Stimulated activated naive CD8-positive, alpha-beta T cell treated with anti-CD3 and anti-CD28 coated beads, Interleukin-15, amount 100 ng/mL, for 72 hours (primary cell): ENCODE results near the gene NEDD4L.

ENCODE experiments used
- ATAC-seq: fragments of 150-1000 bp; cut with Tn5 transposase; 2 replicates; pipeline ENCODE4 v1.10.0; 2021; ENCODE audit warnings: mild to moderate bottlenecking, moderate library complexity
- DNase-seq, 2 donors: peaks; one replicate each; pipeline ENCODE4 v3.0.0; 2021 to 2022
- H3K27ac Mint-ChIP-seq, 2 donors: one replicate each; pipeline ENCODE4 v1.8.0; 2022; ENCODE audit warnings: mild to moderate bottlenecking in 2 of 2, mixed read lengths in 2 of 2, moderate library complexity in 2 of 2
- H3K27me3 Mint-ChIP-seq: one replicate; pipeline ENCODE4 v1.8.0; 2022; ENCODE audit warnings: mixed read lengths
- H3K4me1 Mint-ChIP-seq: one replicate; pipeline ENCODE4 v1.8.0; 2022; ENCODE audit warnings: mild to moderate bottlenecking, mixed read lengths
- H3K4me3 Mint-ChIP-seq, 2 donors: one replicate each; pipeline ENCODE4 v1.8.0; 2022; ENCODE audit warnings: mild to moderate bottlenecking in 2 of 2, mixed read lengths in 2 of 2, moderate library complexity in 1 of 2
- H3K9me3 Mint-ChIP-seq, 2 donors: one replicate each; pipeline ENCODE4 v1.8.0; 2022; ENCODE audit warnings: mixed read lengths in 2 of 2

NEDD4L gene

GRCh38 chr18:58135183-58135641 is 91.2 kb downstream of the NEDD4L start:
- DNase-seq, result peak; percentile 26 to 53

GRCh38 chr18:58135701-58136331 is 91.8 kb downstream of the NEDD4L start:
- Mint-ChIP-seq H3K27me3 (no peaks in the 10 kb centered on the region), H3K4me3 (peak overlapping the region; percentile 27 to 53), H3K9me3 (no peaks in the 10 kb centered on the region), H3K4me1 (peaks cover 22% of the 10 kb centered on the region), H3K27ac (no peak overlapping the region)
- DNase-seq (peak; percentile 60 to 67), ATAC-seq (peak; percentile 85)

More at GRCh38 chr18:58135183-58135641, 91.2 kb downstream of the NEDD4L start:
- Mint-ChIP-seq H3K4me1 (peaks cover 22% of the 10 kb centered on the region), H3K27ac (no peak overlapping the region), H3K27me3 (no peaks in the 10 kb centered on the region), H3K9me3 (no peaks in the 10 kb centered on the region), H3K4me3 (peak overlapping the region; percentile 27 to 53)
- peak; percentile 95 for ATAC-seq

- peak overlapping the region in 1 of 2 donors; percentile 4 for H3K27ac Mint-ChIP-seq
- no peak for ATAC-seq
Observed at GRCh38 chr18:58136879-58137278, 92.9 kb downstream of the NEDD4L start.

GRCh38 chr18:58139459-58140386 is 95.7 kb downstream of the NEDD4L start:
- DNase-seq (no peak), ATAC-seq (no peak)
- H3K9me3 Mint-ChIP-seq, result no peaks in the 10 kb centered on the region
- H3K27me3 Mint-ChIP-seq, result no peaks in the 10 kb centered on the region
- no peak overlapping the region for H3K4me3 Mint-ChIP-seq
- peaks cover 21% of the 10 kb centered on the region for H3K4me1 Mint-ChIP-seq
- no peak overlapping the region for H3K27ac Mint-ChIP-seq

More at GRCh38 chr18:58136879-58137278, 92.9 kb downstream of the NEDD4L start:
- no peaks in the 10 kb centered on the region for H3K27me3 Mint-ChIP-seq
- H3K9me3 Mint-ChIP-seq, result no peaks in the 10 kb centered on the region
- peaks cover 22% of the 10 kb centered on the region for H3K4me1 Mint-ChIP-seq
- H3K4me3 Mint-ChIP-seq, result no peak overlapping the region
- DNase-seq, result no peak

- Mint-ChIP-seq H3K27ac (no peak overlapping the region), H3K4me1 (peaks cover 12% of the 10 kb centered on the region), H3K4me3 (no peak overlapping the region), H3K27me3 (no peaks in the 10 kb centered on the region), H3K9me3 (no peaks in the 10 kb centered on the region)
- no peak for DNase-seq
- ATAC-seq, result no peak
Observed at GRCh38 chr18:58140387-58141325, 96.6 kb downstream of the NEDD4L start.

GRCh38 chr18:58143386-58143785 is 99.4 kb downstream of the NEDD4L start:
- no peak for DNase-seq
- Mint-ChIP-seq H3K4me1 (peaks cover 14% of the 10 kb centered on the region), H3K4me3 (no peak overlapping the region), H3K27me3 (no peaks in the 10 kb centered on the region), H3K9me3 (no peaks in the 10 kb centered on the region), H3K27ac (no peak overlapping the region)
- ATAC-seq, result no peak

- peaks cover 14% of the 10 kb centered on the region for H3K4me1 Mint-ChIP-seq
- H3K4me3 Mint-ChIP-seq, result no peak overlapping the region
- no peaks in the 10 kb centered on the region for H3K27me3 Mint-ChIP-seq
- H3K9me3 Mint-ChIP-seq, result no peaks in the 10 kb centered on the region
- H3K27ac Mint-ChIP-seq, result no peak overlapping the region
- DNase-seq (no peak), ATAC-seq (no peak)
Observed at GRCh38 chr18:58144106-58144505, 100.1 kb downstream of the NEDD4L start.

GRCh38 chr18:58144671-58145285 is 100.8 kb downstream of the NEDD4L start:
- Mint-ChIP-seq H3K27ac (no peak overlapping the region), H3K27me3 (no peaks in the 10 kb centered on the region), H3K4me3 (no peak overlapping the region), H3K4me1 (peaks cover 9% of the 10 kb centered on the region), H3K9me3 (no peaks in the 10 kb centered on the region)
- ATAC-seq (no peak), DNase-seq (no peak)

- ATAC-seq (peak; percentile 46), DNase-seq (no peak)
- Mint-ChIP-seq H3K4me3 (no peak overlapping the region), H3K27me3 (no peaks in the 10 kb centered on the region), H3K27ac (no peak overlapping the region), H3K9me3 (no peaks in the 10 kb centered on the region), H3K4me1 (peaks cover 6% of the 10 kb centered on the region)
Observed at GRCh38 chr18:58146099-58146498, 102.1 kb downstream of the NEDD4L start.

- H3K4me1 Mint-ChIP-seq, result peaks cover 6% of the 10 kb centered on the region
- no peaks in the 10 kb centered on the region for H3K27me3 Mint-ChIP-seq
- H3K27ac Mint-ChIP-seq, result no peak overlapping the region
- no peak overlapping the region for H3K4me3 Mint-ChIP-seq
- H3K9me3 Mint-ChIP-seq, result no peaks in the 10 kb centered on the region
- ATAC-seq, result no peak
- DNase-seq, result no peak
Observed at GRCh38 chr18:58148954-58149471, 105.0 kb downstream of the NEDD4L start.

- DNase-seq (no peak), ATAC-seq (no peak)
- Mint-ChIP-seq H3K9me3 (no peaks in the 10 kb centered on the region), H3K4me3 (no peak overlapping the region), H3K4me1 (peaks cover 5% of the 10 kb centered on the region), H3K27me3 (no peaks in the 10 kb centered on the region), H3K27ac (no peak overlapping the region)
Observed at GRCh38 chr18:58150772-58151171, 106.7 kb downstream of the NEDD4L start.

GRCh38 chr18:58152216-58152615 is 108.2 kb downstream of the NEDD4L start:
- Mint-ChIP-seq H3K9me3 (no peaks in the 10 kb centered on the region), H3K27ac (no peak overlapping the region), H3K4me1 (no peaks in the 10 kb centered on the region), H3K27me3 (no peaks in the 10 kb centered on the region), H3K4me3 (no peak overlapping the region)
- no peak for DNase-seq
- no peak for ATAC-seq

- H3K9me3 Mint-ChIP-seq, result no peaks in the 10 kb centered on the region
- no peak overlapping the region for H3K4me3 Mint-ChIP-seq
- DNase-seq (no peak), ATAC-seq (no peak)
- no peaks in the 10 kb centered on the region for H3K4me1 Mint-ChIP-seq
- H3K27ac Mint-ChIP-seq, result no peak overlapping the region
- H3K27me3 Mint-ChIP-seq, result no peaks in the 10 kb centered on the region
Observed at GRCh38 chr18:58152891-58153290, 108.9 kb downstream of the NEDD4L start.

GRCh38 chr18:58156516-58156915 is 112.5 kb downstream of the NEDD4L start:
- ATAC-seq, result no peak
- H3K27me3 Mint-ChIP-seq, result no peaks in the 10 kb centered on the region
- DNase-seq, result no peak
- H3K27ac Mint-ChIP-seq, result no peak overlapping the region
- no peak overlapping the region for H3K4me3 Mint-ChIP-seq
- no peaks in the 10 kb centered on the region for H3K9me3 Mint-ChIP-seq
- H3K4me1 Mint-ChIP-seq, result no peaks in the 10 kb centered on the region

GRCh38 chr18:58157237-58157636 is 113.2 kb downstream of the NEDD4L start:
- Mint-ChIP-seq H3K27me3 (no peaks in the 10 kb centered on the region), H3K4me3 (no peak overlapping the region), H3K27ac (no peak overlapping the region), H3K4me1 (no peaks in the 10 kb centered on the region), H3K9me3 (no peaks in the 10 kb centered on the region)
- ATAC-seq (no peak), DNase-seq (no peak)
